MCF 10A (cell line): ENCODE measurements around the gene MAPK11. TPM values are rescaled to one million over a fixed set of nuclear protein-coding genes. Genes with fewer than 3 reads are reported as not detected.

ENCODE experiments used
- BruUV-seq: library from RNA; stranded (reverse); fragments of 400-500 nt; replicated peaks from 2 replicates; lab custom pipeline; 2021; lab: Mats Ljungman, UMichigan
- CTCF ChIA-PET: fragments of 300-600 bp; sonication (Branson Sonifier 250); formaldehyde crosslinking; extraction: SDS; loops from one replicate; lab custom pipeline; 2021; ENCODE audit warnings: antibody characterized with exemption, inconsistent platforms; lab: Yijun Ruan, JAX
- POLR2A ChIA-PET: fragments of 300-600, 350-650 bp; sonication (Branson Sonifier 250); formaldehyde crosslinking; extraction: SDS; loops from one replicate; lab custom pipeline; 2020; ENCODE audit warnings: antibody characterized with exemption, inconsistent platforms; lab: Yijun Ruan, JAX
- DNase-seq: peaks from one replicate; pipeline ENCODE4 v3.0.0-alpha.2; 2018; ENCODE audit not compliant: unreplicated experiment
- H3K27ac Mint-ChIP-seq: one replicate; pipeline ENCODE4 v1.8.0; 2022; ENCODE audit warnings: mild to moderate bottlenecking, low read depth, mixed read lengths; ENCODE audit not compliant: unreplicated experiment
- H3K27me3 Mint-ChIP-seq: one replicate; pipeline ENCODE4 v1.8.0; 2022; ENCODE audit warnings: mixed read lengths; ENCODE audit not compliant: insufficient read depth, unreplicated experiment
- H3K36me3 Mint-ChIP-seq: one replicate; pipeline ENCODE4 v1.8.0; 2022; ENCODE audit warnings: mild to moderate bottlenecking, moderate library complexity, mixed read lengths; ENCODE audit not compliant: insufficient read depth, unreplicated experiment
- H3K4me1 Mint-ChIP-seq: one replicate; pipeline ENCODE4 v1.8.0; 2022; ENCODE audit warnings: mixed read lengths; ENCODE audit not compliant: insufficient read depth, unreplicated experiment
- H3K4me3 Mint-ChIP-seq: one replicate; pipeline ENCODE4 v1.8.0; 2022; ENCODE audit warnings: mild to moderate bottlenecking, moderate library complexity, mixed read lengths; ENCODE audit not compliant: unreplicated experiment
- H3K9me3 Mint-ChIP-seq: one replicate; pipeline ENCODE4 v1.8.0; 2022; ENCODE audit warnings: mixed read lengths; ENCODE audit not compliant: unreplicated experiment
- CTCF ChIP-seq: fragments of 200-600 bp; IDR thresholded peaks from one replicate; pipeline ENCODE4 v1.8.0; 2022; ENCODE audit warnings: antibody characterized with exemption, mild to moderate bottlenecking; ENCODE audit not compliant: unreplicated experiment
- intact Hi-C: fragments of 100-400 bp; cut with micrococcal nuclease; formaldehyde crosslinking; loops from 2 replicates; pipeline ENCODE4 v1.14.1; 2022
- total RNA-seq: library from RNA; stranded (reverse); gene quantifications from 2 replicates; pipeline ENCODE4 v1.2.3, GENCODE V29; 2022

MAPK11 gene
- total RNA-seq, 1 experiment from 2014 or later, result 10.4 TPM

- no peak for TF ChIP-seq CTCF
- BruUV-seq, result no TSS peak
- peaks cover 29% of the 10 kb centered on the region for H3K4me1 Mint-ChIP-seq
- H3K27ac Mint-ChIP-seq, result peak overlapping the region; percentile 87
- POLR2A ChIA-PET, result interaction anchor here (0.6 to 6.6 kb wide), 8 partner anchors 11 to 353 kb away, joined by 3 to 73 read pairs (median 4); partner anchors contain the start of genes DENND6B, HDAC10 and SCO2
- no peaks in the 10 kb centered on the region for H3K9me3 Mint-ChIP-seq
- CTCF ChIA-PET, result interaction anchor here (0.6 to 2.6 kb wide), 9 partner anchors 9 to 312 kb away, joined by 3 to 19 read pairs (median 4); no protein-coding TSS in a partner anchor
- peaks cover 40% of the 10 kb centered on the region for H3K36me3 Mint-ChIP-seq
- no peak for DNase-seq
- peak overlapping the region; percentile 81 for H3K4me3 Mint-ChIP-seq
- intact Hi-C loops, result no loop called here
- H3K27me3 Mint-ChIP-seq, result no peaks in the 10 kb centered on the region
Measured at GRCh38 chr22:50303515-50303847, 33.3 kb upstream of the MAPK11 start.

GRCh38 chr22:50302564-50302963, 32.4 kb upstream of the MAPK11 start:
- Mint-ChIP-seq H3K9me3 (no peaks in the 10 kb centered on the region), H3K36me3 (peaks cover 47% of the 10 kb centered on the region), H3K27ac (peak overlapping the region; percentile 87), H3K4me3 (peak overlapping the region; percentile 81), H3K4me1 (peaks cover 30% of the 10 kb centered on the region), H3K27me3 (no peaks in the 10 kb centered on the region)
- no peak for TF ChIP-seq CTCF
- ChIA-PET CTCF (interaction anchor here (0.6 to 2.6 kb wide), 5 partner anchors 23 to 75 kb away, joined by 3 to 19 read pairs (median 3); no protein-coding TSS in a partner anchor), POLR2A (interaction anchor here (1.0 to 6.6 kb wide), 4 partner anchors 10 to 223 kb away, joined by 3 to 73 read pairs (median 32); partner anchors contain the start of genes DENND6B and SCO2)
- no peak for DNase-seq
- no TSS peak for BruUV-seq
- intact Hi-C loops, result no loop called here

GRCh38 chr22:50302041-50302541, 31.9 kb upstream of the MAPK11 start:
- TF ChIP-seq CTCF, result no peak
- ChIA-PET CTCF (interaction anchor here (0.6 to 2.6 kb wide), 5 partner anchors 23 to 74 kb away, joined by 3 to 19 read pairs (median 3); no protein-coding TSS in a partner anchor), POLR2A (interaction anchor here (1.0 to 6.6 kb wide), 4 partner anchors 9 to 56 kb away, joined by 3 to 73 read pairs (median 32); partner anchors contain the start of gene DENND6B)
- H3K36me3 Mint-ChIP-seq, result peaks cover 48% of the 10 kb centered on the region
- intact Hi-C loops, result no loop called here
- H3K27ac Mint-ChIP-seq, result peak overlapping the region; percentile 87
- H3K9me3 Mint-ChIP-seq, result no peaks in the 10 kb centered on the region
- BruUV-seq, result no TSS peak
- H3K4me1 Mint-ChIP-seq, result peaks cover 34% of the 10 kb centered on the region
- DNase-seq, result peak; percentile 38
- peak overlapping the region; percentile 81 for H3K4me3 Mint-ChIP-seq
- H3K27me3 Mint-ChIP-seq, result no peaks in the 10 kb centered on the region

- no peak for DNase-seq
- H3K36me3 Mint-ChIP-seq, result peaks cover 47% of the 10 kb centered on the region
- BruUV-seq, result no TSS peak
- no peaks in the 10 kb centered on the region for H3K27me3 Mint-ChIP-seq
- ChIA-PET CTCF (interaction anchor here (0.6 to 2.6 kb wide), 3 partner anchors 26 to 126 kb away, joined by 3 to 19 read pairs (median 3); no protein-coding TSS in a partner anchor), POLR2A (interaction anchor here (1.3 to 6.6 kb wide), 2 partner anchors 9 to 56 kb away, joined by 4 to 73 read pairs; no protein-coding TSS in a partner anchor)
- peaks cover 34% of the 10 kb centered on the region for H3K4me1 Mint-ChIP-seq
- peak overlapping the region; percentile 81 for H3K4me3 Mint-ChIP-seq
- no peak for TF ChIP-seq CTCF
- H3K9me3 Mint-ChIP-seq, result no peaks in the 10 kb centered on the region
- H3K27ac Mint-ChIP-seq, result peak overlapping the region; percentile 87
- intact Hi-C loops, result no loop called here
Measured at GRCh38 chr22:50301581-50301991, 31.4 kb upstream of the MAPK11 start.
